ENCODE results near the gene CFAP97D2. TPM values are rescaled to one million over a fixed set of nuclear protein-coding genes. Genes with fewer than 3 reads are reported as not detected.

The CFAP97D2 gene
- polyA plus RNA-seq, 1 donor from 2014 or later = not detected

- Histone ChIP-seq H4K20me1 (ENCODE audit: insufficient read depth) (no peaks in the 10 kb centered on the region), H3K9ac (ENCODE audit: low read length) (no peak overlapping the region), H3K9me2 (ENCODE audit: insufficient read depth, low read length) (no peaks in the 10 kb centered on the region), H3K4me3 (ENCODE audit: low read length) (no peak overlapping the region), H3K36me3 (ENCODE audit: insufficient read depth, low read length) (no peaks in the 10 kb centered on the region), H3K27me3 (ENCODE audit: insufficient read depth, low read depth, low read length) (no peaks in the 10 kb centered on the region), H3K4me2 (ENCODE audit: low read length) (no peak overlapping the region), H3K9me3 (ENCODE audit: low read length) (no peaks in the 10 kb centered on the region), H3K79me2 (replicated peaks; ENCODE audit: insufficient read depth, low read length) (peaks cover under 1% of the 10 kb centered on the region), H2AFZ (ENCODE audit: low read depth, low read length) (no peak overlapping the region), H3F3A (ENCODE audit: insufficient read depth, low read length, poor library complexity, severe bottlenecking) (no peaks in the 10 kb centered on the region), H3K27ac (ENCODE audit: low read length) (no peak overlapping the region)
- no peak for TF ChIP-seq CTCF (IDR thresholded peaks at IDR 0.05; ENCODE audit: poor library complexity, severe bottlenecking)
- no peak for TF ChIP-seq TAF1 (IDR thresholded peaks at IDR 0.05; ENCODE audit: low read depth)
- TF ChIP-seq RAD21 (conservative IDR thresholded peaks at IDR 0.05) = no peak
- no peak for TF ChIP-seq REST (IDR thresholded peaks at IDR 0.05; ENCODE audit: borderline replicate concordance)
- TF ChIP-seq EZH2 (IDR thresholded peaks at IDR 0.05; ENCODE audit: borderline replicate concordance, insufficient read depth, low read length, poor library complexity, severe bottlenecking) = no peak
- no peak for TF ChIP-seq MXI1 (conservative IDR thresholded peaks at IDR 0.05; ENCODE audit: poor library complexity, severe bottlenecking)
- TF ChIP-seq SMC3 (conservative IDR thresholded peaks at IDR 0.05; ENCODE audit: poor library complexity) = no peak
- TF ChIP-seq EP300 (conservative IDR thresholded peaks at IDR 0.05; ENCODE audit: poor library complexity, severe bottlenecking) = no peak
- TF ChIP-seq POLR2AphosphoS5 (IDR thresholded peaks at IDR 0.05) = no peak
These were observed 44.0 kb upstream of the CFAP97D2 start for GRCh38 chr13:114134944-114135610.

GRCh38 chr13:114135731-114136171 is 43.3 kb upstream of the CFAP97D2 start:
- TF ChIP-seq EZH2 (IDR thresholded peaks at IDR 0.05; ENCODE audit: borderline replicate concordance, insufficient read depth, low read length, poor library complexity, severe bottlenecking) = no peak
- TF ChIP-seq RAD21 (conservative IDR thresholded peaks at IDR 0.05) = no peak
- no peak for TF ChIP-seq SMC3 (conservative IDR thresholded peaks at IDR 0.05; ENCODE audit: poor library complexity)
- no peak for TF ChIP-seq EP300 (conservative IDR thresholded peaks at IDR 0.05; ENCODE audit: poor library complexity, severe bottlenecking)
- no peak for TF ChIP-seq CTCF (IDR thresholded peaks at IDR 0.05; ENCODE audit: poor library complexity, severe bottlenecking)
- no peak for TF ChIP-seq TAF1 (IDR thresholded peaks at IDR 0.05; ENCODE audit: low read depth)
- TF ChIP-seq MXI1 (conservative IDR thresholded peaks at IDR 0.05; ENCODE audit: poor library complexity, severe bottlenecking) = no peak
- no peak for TF ChIP-seq REST (IDR thresholded peaks at IDR 0.05; ENCODE audit: borderline replicate concordance)
- TF ChIP-seq POLR2AphosphoS5 (IDR thresholded peaks at IDR 0.05) = no peak
- Histone ChIP-seq H3K9me3 (ENCODE audit: low read length) (no peaks in the 10 kb centered on the region), H3K4me3 (ENCODE audit: low read length) (no peak overlapping the region), H3K9ac (ENCODE audit: low read length) (no peak overlapping the region), H2AFZ (ENCODE audit: low read depth, low read length) (no peak overlapping the region), H3K36me3 (ENCODE audit: insufficient read depth, low read length) (no peaks in the 10 kb centered on the region), H3F3A (ENCODE audit: insufficient read depth, low read length, poor library complexity, severe bottlenecking) (no peaks in the 10 kb centered on the region), H3K79me2 (replicated peaks; ENCODE audit: insufficient read depth, low read length) (no peaks in the 10 kb centered on the region), H3K27me3 (ENCODE audit: insufficient read depth, low read depth, low read length) (no peaks in the 10 kb centered on the region), H3K4me2 (ENCODE audit: low read length) (no peak overlapping the region), H3K9me2 (ENCODE audit: insufficient read depth, low read length) (no peaks in the 10 kb centered on the region), H3K27ac (ENCODE audit: low read length) (no peak overlapping the region), H4K20me1 (ENCODE audit: insufficient read depth) (no peaks in the 10 kb centered on the region)

All from neural cell (in vitro differentiated cells).